Measurements from ENCODE around the gene EEIG2.

The EEIG2 gene

GRCh38 chr1:108551137-108551862, 8.6 kb upstream of the EEIG2 start:
- DNase-seq (ENCODE audit: low spot score): no peak

GRCh38 chr1:108553905-108554304, 6.0 kb upstream of the EEIG2 start:
- DNase-seq (ENCODE audit: low spot score): no peak

GRCh38 chr1:108554682-108555427, 5.0 kb upstream of the EEIG2 start:
- DNase-seq (ENCODE audit: low spot score): no peak

- DNase-seq (ENCODE audit: low spot score): no peak
Observed at GRCh38 chr1:108556066-108556465, 3.8 kb upstream of the EEIG2 start.

- DNase-seq (ENCODE audit: low spot score): no peak
Observed at GRCh38 chr1:108556499-108556898, 3.4 kb upstream of the EEIG2 start.

GRCh38 chr1:108557296-108557695, 2.6 kb upstream of the EEIG2 start:
- DNase-seq (ENCODE audit: low spot score): no peak

GRCh38 chr1:108560189-108560873, 431 bp downstream of the EEIG2 start:
- DNase-seq (ENCODE audit: low spot score): peak; percentile 8

GRCh38 chr1:108560874-108561459, 1.1 kb downstream of the EEIG2 start:
- peak; percentile 64 for DNase-seq (ENCODE audit: low spot score)

- DNase-seq (ENCODE audit: low spot score): no peak
Observed at GRCh38 chr1:108561689-108562326, 1.9 kb downstream of the EEIG2 start.

- no peak for DNase-seq (ENCODE audit: low spot score)
Observed at GRCh38 chr1:108563808-108564207, 3.9 kb downstream of the EEIG2 start.

- DNase-seq (ENCODE audit: low spot score): no peak
Observed at GRCh38 chr1:108565081-108565480, 5.2 kb downstream of the EEIG2 start.

- no peak for DNase-seq (ENCODE audit: low spot score)
Observed at GRCh38 chr1:108565512-108565911, 5.6 kb downstream of the EEIG2 start.

- DNase-seq (ENCODE audit: low spot score): no peak
Observed at GRCh38 chr1:108568589-108568988, 8.7 kb downstream of the EEIG2 start.

- no peak for DNase-seq (ENCODE audit: low spot score)
Observed at GRCh38 chr1:108569097-108569728, 9.3 kb downstream of the EEIG2 start.

GRCh38 chr1:108570128-108570527, 10.2 kb downstream of the EEIG2 start:
- peak; percentile 16 for DNase-seq (ENCODE audit: low spot score)

GRCh38 chr1:108570998-108571401, 11.1 kb downstream of the EEIG2 start:
- no peak for DNase-seq (ENCODE audit: low spot score)

- no peak for DNase-seq (ENCODE audit: low spot score)
Observed at GRCh38 chr1:108572182-108572581, 12.3 kb downstream of the EEIG2 start.

- no peak for DNase-seq (ENCODE audit: low spot score)
Observed at GRCh38 chr1:108573183-108573582, 13.3 kb downstream of the EEIG2 start.

- no peak for DNase-seq (ENCODE audit: low spot score)
Observed at GRCh38 chr1:108574008-108574407, 14.1 kb downstream of the EEIG2 start.

GRCh38 chr1:108575375-108575774, 15.5 kb downstream of the EEIG2 start:
- no peak for DNase-seq (ENCODE audit: low spot score)

GRCh38 chr1:108583757-108584427, 24.0 kb downstream of the EEIG2 start:
- DNase-seq (ENCODE audit: low spot score): no peak

Measured in AG08396 (cell line).